AG10803 (cell line): ENCODE data around the gene ARL8B.
"Not testable (repeated sequence)": the region's sequence is repeated elsewhere in the genome, so short reads cannot be mapped to it uniquely, and the experiment has no call there.

Experiments
- DNase-seq: peaks from one replicate; pipeline ENCODE4 v3.0.0; 2010; ENCODE audit warnings: low read depth
- H3K4me3 ChIP-seq: 2 replicates; pipeline ENCODE4 v1.5.1; 2011; ENCODE audit warnings: mild to moderate bottlenecking, low read length, control low read depth
- CTCF ChIP-seq: conservative IDR thresholded peaks from 2 replicates; pipeline ENCODE4 v1.5.1; 2011; ENCODE audit warnings: mild to moderate bottlenecking, low read length, control low read depth, inconsistent platforms

ARL8B gene

GRCh38 chr3:5096336-5097008, 25.6 kb upstream of the ARL8B start:
- no peak for DNase-seq
- TF ChIP-seq CTCF = no peak
- no peak overlapping the region for H3K4me3 ChIP-seq

DNA sequence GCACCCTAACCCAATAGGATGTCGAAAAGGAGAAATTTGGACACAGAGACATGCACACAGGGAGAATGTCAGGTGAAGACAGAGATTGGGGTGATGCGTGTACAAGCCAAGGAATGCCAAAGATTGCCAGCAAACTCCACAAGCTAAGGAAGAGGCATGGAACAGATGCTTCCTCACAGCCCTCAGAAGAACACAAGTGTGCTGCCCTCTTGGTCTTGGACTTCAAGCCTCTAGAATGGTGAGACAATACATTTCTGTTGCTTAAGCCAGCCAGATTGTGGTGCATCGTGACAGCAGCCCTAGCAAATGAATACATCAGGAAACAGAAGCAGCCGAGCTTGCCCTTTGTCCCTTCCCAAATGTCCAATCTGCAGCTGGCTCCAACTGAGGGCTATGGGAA, 23.7 kb upstream of the ARL8B start:
- no peak overlapping the region for H3K4me3 ChIP-seq
- no peak for TF ChIP-seq CTCF
- no peak for DNase-seq

GRCh38 chr3:5102532-5102931, 19.6 kb upstream of the ARL8B start:
- no peak overlapping the region for H3K4me3 ChIP-seq
- no peak for DNase-seq
- TF ChIP-seq CTCF = no peak

- no peak for DNase-seq
- H3K4me3 ChIP-seq = no peak overlapping the region
- TF ChIP-seq CTCF = no peak
Measured at GRCh38 chr3:5103743-5104142, 18.3 kb upstream of the ARL8B start.

GRCh38 chr3:5105050-5105449, 17.0 kb upstream of the ARL8B start:
- TF ChIP-seq CTCF = no peak
- no peak for DNase-seq
- no peak overlapping the region for H3K4me3 ChIP-seq

DNA sequence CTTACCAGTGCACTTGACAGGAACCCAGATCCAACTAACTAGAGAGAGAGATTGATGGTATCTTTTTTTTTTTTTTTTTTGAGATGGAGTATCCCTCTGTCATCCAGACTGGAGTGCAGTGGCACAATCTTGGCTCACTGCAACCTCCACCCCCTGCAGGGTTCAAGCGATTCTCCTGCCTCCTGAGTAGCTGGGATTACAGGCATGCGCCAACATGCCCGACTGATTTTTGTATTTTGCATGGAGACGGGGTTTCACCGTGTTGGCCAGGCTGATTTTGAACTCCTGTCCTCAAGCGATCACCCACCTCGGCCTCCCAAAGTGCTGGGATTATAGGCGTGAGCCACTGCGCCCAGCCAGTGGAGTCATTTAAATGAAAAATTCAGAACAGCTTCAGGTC, 15.7 kb upstream of the ARL8B start:
- not testable (repeated sequence) for H3K4me3 ChIP-seq, DNase-seq

- DNase-seq, H3K4me3 ChIP-seq: not testable (repeated sequence)
Measured at GRCh38 chr3:5106933-5107334, 15.2 kb upstream of the ARL8B start.

- TF ChIP-seq CTCF = no peak
- H3K4me3 ChIP-seq = no peak overlapping the region
- DNase-seq = no peak
Measured at GRCh38 chr3:5110337-5110736, 11.8 kb upstream of the ARL8B start.
